Esophagus squamous epithelium (tissue), 4 donors: Measurements from ENCODE around the gene BNIP1.

Experiments
- POLR2A ChIP-seq, 4 donors: fragments of 450-650 bp; IDR thresholded peaks; one replicate each; pipeline ENCODE4 v1.6.1; 2017; ENCODE audit warnings: antibody characterized with exemption in 4 of 4, mild to moderate bottlenecking in 4 of 4, moderate library complexity in 3 of 4
- TF ChIP-seq, protein P1 (sequence below), 6 experiments: fragments of 450-650 bp in 4 of 6; fragments of 200-600 bp in 2 of 6; sonication (generic) in 2 of 6; IDR thresholded peaks; one replicate each; pipeline ENCODE4 v1.5.1; 2016 to 2019; ENCODE audit warnings: antibody characterized with exemption in 6 of 6, mild to moderate bottlenecking in 4 of 6, moderate library complexity in 4 of 6

DNA sequence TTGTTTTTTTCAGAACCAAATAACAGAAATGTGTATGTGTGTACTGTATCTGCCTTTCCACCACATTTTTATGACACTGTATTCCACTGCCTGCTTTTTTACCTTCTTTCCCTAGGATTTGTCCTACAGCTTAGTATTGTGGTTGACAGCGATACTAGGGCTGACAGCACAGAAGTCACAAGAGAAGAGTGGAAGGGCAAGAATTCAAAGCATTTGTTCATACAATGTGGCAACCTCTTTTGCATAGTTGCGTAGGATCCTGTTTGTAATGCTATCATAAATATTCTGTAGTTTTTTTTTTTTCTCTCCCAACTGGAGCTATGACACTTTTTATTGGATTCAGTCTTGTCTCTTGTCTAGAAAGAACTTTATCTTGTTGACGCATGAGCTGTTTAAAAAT, 5.6 kb upstream of the BNIP1 start:
- no peak for TF ChIP-seq POLR2A (IDR thresholded peaks at IDR 0.05)
- TF ChIP-seq, protein P1, sequence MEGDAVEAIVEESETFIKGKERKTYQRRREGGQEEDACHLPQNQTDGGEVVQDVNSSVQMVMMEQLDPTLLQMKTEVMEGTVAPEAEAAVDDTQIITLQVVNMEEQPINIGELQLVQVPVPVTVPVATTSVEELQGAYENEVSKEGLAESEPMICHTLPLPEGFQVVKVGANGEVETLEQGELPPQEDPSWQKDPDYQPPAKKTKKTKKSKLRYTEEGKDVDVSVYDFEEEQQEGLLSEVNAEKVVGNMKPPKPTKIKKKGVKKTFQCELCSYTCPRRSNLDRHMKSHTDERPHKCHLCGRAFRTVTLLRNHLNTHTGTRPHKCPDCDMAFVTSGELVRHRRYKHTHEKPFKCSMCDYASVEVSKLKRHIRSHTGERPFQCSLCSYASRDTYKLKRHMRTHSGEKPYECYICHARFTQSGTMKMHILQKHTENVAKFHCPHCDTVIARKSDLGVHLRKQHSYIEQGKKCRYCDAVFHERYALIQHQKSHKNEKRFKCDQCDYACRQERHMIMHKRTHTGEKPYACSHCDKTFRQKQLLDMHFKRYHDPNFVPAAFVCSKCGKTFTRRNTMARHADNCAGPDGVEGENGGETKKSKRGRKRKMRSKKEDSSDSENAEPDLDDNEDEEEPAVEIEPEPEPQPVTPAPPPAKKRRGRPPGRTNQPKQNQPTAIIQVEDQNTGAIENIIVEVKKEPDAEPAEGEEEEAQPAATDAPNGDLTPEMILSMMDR (IDR thresholded peaks at IDR 0.05), result no peak
